MCF 10A (cell line): ENCODE data around the gene JSRP1. TPM values are rescaled to one million over a fixed set of nuclear protein-coding genes. Genes with fewer than 3 reads are reported as not detected.

Experiments used
- BruUV-seq: library from RNA; stranded (reverse); fragments of 400-500 nt; replicated peaks from 2 replicates; lab custom pipeline; 2021; lab: Mats Ljungman, UMichigan
- CTCF ChIA-PET: fragments of 300-600 bp; sonication (Branson Sonifier 250); formaldehyde crosslinking; extraction: SDS; loops from one replicate; lab custom pipeline; 2021; ENCODE audit warnings: antibody characterized with exemption, inconsistent platforms; lab: Yijun Ruan, JAX
- POLR2A ChIA-PET: fragments of 300-600, 350-650 bp; sonication (Branson Sonifier 250); formaldehyde crosslinking; extraction: SDS; loops from one replicate; lab custom pipeline; 2020; ENCODE audit warnings: antibody characterized with exemption, inconsistent platforms; lab: Yijun Ruan, JAX
- DNase-seq: peaks from one replicate; pipeline ENCODE4 v3.0.0-alpha.2; 2018; ENCODE audit not compliant: unreplicated experiment
- H3K27ac Mint-ChIP-seq: one replicate; pipeline ENCODE4 v1.8.0; 2022; ENCODE audit warnings: mild to moderate bottlenecking, low read depth, mixed read lengths; ENCODE audit not compliant: unreplicated experiment
- H3K27me3 Mint-ChIP-seq: one replicate; pipeline ENCODE4 v1.8.0; 2022; ENCODE audit warnings: mixed read lengths; ENCODE audit not compliant: insufficient read depth, unreplicated experiment
- H3K36me3 Mint-ChIP-seq: one replicate; pipeline ENCODE4 v1.8.0; 2022; ENCODE audit warnings: mild to moderate bottlenecking, moderate library complexity, mixed read lengths; ENCODE audit not compliant: insufficient read depth, unreplicated experiment
- H3K4me1 Mint-ChIP-seq: one replicate; pipeline ENCODE4 v1.8.0; 2022; ENCODE audit warnings: mixed read lengths; ENCODE audit not compliant: insufficient read depth, unreplicated experiment
- H3K4me3 Mint-ChIP-seq: one replicate; pipeline ENCODE4 v1.8.0; 2022; ENCODE audit warnings: mild to moderate bottlenecking, moderate library complexity, mixed read lengths; ENCODE audit not compliant: unreplicated experiment
- H3K9me3 Mint-ChIP-seq: one replicate; pipeline ENCODE4 v1.8.0; 2022; ENCODE audit warnings: mixed read lengths; ENCODE audit not compliant: unreplicated experiment
- intact Hi-C: fragments of 100-400 bp; cut with micrococcal nuclease; formaldehyde crosslinking; loops from 2 replicates; pipeline ENCODE4 v1.14.1; 2022
- total RNA-seq: library from RNA; stranded (reverse); gene quantifications from 2 replicates; pipeline ENCODE4 v1.2.3, GENCODE V29; 2022
- TF ChIP-seq, protein P1 (sequence below): fragments of 200-600 bp; IDR thresholded peaks from one replicate; pipeline ENCODE4 v1.8.0; 2022; ENCODE audit warnings: antibody characterized with exemption, mild to moderate bottlenecking; ENCODE audit not compliant: unreplicated experiment

The JSRP1 gene
- total RNA-seq, 1 experiment from 2014 or later = 0.37 TPM

DNA sequence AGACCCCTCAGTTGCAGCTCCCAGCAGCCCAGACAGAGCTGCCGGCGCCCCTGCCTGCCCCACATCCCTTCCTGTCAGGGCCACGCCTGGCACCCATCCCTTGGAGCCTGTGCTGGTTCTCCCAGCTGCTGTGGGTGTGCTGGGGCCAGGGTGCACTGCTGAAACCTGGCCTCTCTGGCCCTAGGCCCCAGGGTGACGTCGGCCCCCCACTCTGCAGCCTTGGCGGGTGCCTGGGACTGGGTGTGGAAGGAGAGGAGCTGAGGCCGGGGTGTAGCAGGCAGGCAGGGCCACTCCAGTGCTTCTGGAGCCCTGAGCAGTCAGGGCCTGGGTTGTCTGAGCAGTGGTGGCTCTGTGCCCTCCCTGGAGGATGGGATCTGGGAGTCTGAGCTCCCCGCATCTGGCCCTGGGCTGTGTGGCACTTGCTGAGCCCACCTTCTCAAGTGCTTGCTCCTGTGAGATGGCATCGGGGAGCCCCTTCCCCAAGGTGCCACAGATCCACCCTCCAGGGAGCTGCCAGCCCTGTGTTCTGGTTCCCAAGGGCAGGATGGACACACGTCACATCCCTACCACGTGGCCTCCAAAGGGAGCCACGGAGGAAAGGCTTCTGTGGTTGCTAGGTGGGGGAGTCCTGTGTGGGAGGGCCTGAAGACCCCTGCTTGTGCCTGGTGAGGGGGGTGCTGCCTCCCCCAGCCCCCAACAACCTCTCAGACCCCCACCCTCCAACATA lies 25.2 kb downstream of the JSRP1 start:
- Mint-ChIP-seq H3K4me1 (peaks cover 4% of the 10 kb centered on the region), H3K27ac (peak overlapping the region; percentile 81), H3K4me3 (no peak overlapping the region), H3K9me3 (no peaks in the 10 kb centered on the region), H3K27me3 (no peaks in the 10 kb centered on the region), H3K36me3 (peaks cover 42% of the 10 kb centered on the region)
- DNase-seq = no peak
- BruUV-seq = no TSS peak
- ChIA-PET CTCF (no interaction called here), POLR2A (interaction anchor here (0.5 to 1.5 kb wide), 4 partner anchors 8 to 142 kb away, joined by 3 to 5 read pairs (median 3); no protein-coding TSS in a partner anchor)
- TF ChIP-seq, protein P1, sequence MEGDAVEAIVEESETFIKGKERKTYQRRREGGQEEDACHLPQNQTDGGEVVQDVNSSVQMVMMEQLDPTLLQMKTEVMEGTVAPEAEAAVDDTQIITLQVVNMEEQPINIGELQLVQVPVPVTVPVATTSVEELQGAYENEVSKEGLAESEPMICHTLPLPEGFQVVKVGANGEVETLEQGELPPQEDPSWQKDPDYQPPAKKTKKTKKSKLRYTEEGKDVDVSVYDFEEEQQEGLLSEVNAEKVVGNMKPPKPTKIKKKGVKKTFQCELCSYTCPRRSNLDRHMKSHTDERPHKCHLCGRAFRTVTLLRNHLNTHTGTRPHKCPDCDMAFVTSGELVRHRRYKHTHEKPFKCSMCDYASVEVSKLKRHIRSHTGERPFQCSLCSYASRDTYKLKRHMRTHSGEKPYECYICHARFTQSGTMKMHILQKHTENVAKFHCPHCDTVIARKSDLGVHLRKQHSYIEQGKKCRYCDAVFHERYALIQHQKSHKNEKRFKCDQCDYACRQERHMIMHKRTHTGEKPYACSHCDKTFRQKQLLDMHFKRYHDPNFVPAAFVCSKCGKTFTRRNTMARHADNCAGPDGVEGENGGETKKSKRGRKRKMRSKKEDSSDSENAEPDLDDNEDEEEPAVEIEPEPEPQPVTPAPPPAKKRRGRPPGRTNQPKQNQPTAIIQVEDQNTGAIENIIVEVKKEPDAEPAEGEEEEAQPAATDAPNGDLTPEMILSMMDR = no peak
- intact Hi-C loops = no loop called here

DNA sequence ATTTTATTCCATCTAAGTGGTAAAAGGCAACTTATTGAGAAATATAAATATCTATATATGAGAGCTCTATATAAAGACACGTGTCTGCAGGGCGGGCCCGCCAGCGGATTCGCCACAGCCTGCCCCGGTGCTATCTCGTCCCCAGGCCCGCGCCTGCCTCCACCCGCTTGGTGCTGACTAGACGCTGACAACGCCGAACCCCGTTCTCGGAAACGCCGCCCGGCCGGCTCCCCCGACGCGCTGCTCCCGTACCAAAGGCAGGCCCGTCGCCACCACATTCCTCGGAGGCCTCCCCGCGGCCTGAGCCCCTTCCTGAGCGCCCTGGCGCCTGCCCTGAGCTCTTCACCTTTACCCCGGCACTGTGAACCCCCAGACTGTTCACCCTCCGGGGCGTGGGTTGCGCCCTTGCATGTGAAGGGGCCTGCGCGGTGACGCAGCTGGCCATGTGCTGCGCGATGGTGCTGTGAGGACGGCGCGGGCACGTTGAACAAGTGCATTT lies 26.1 kb downstream of the JSRP1 start:
- Mint-ChIP-seq H3K36me3 (peaks cover 51% of the 10 kb centered on the region), H3K9me3 (no peaks in the 10 kb centered on the region), H3K27me3 (no peaks in the 10 kb centered on the region), H3K4me3 (no peak overlapping the region), H3K4me1 (peaks cover 4% of the 10 kb centered on the region), H3K27ac (no peak overlapping the region)
- POLR2A ChIA-PET = interaction anchor here (0.8 to 1.5 kb wide), 3 partner anchors 9 to 143 kb away, joined by 3 to 5 read pairs (median 3); no protein-coding TSS in a partner anchor
- CTCF ChIA-PET = interaction anchor here (1.1 kb wide), 1 partner anchor 14 kb away, joined by 3 read pairs; no protein-coding TSS in a partner anchor
- BruUV-seq = no TSS peak
- TF ChIP-seq, protein P1 = no peak
- DNase-seq = no peak
- intact Hi-C loops = no loop called here

- no TSS peak for BruUV-seq
- TF ChIP-seq, protein P1 = no peak
Measured at GRCh38 chr19:2229103-2230032, 26.8 kb downstream of the JSRP1 start.

More at GRCh38 chr19:2229103-2230032, 26.8 kb downstream of the JSRP1 start:
- POLR2A ChIA-PET = interaction anchor here (0.8 to 1.5 kb wide), 3 partner anchors 10 to 144 kb away, joined by 3 to 5 read pairs (median 3); no protein-coding TSS in a partner anchor
- peaks cover 58% of the 10 kb centered on the region for H3K36me3 Mint-ChIP-seq
- intact Hi-C loops = no loop called here
- H3K27me3 Mint-ChIP-seq = no peaks in the 10 kb centered on the region
- H3K4me3 Mint-ChIP-seq = no peak overlapping the region
- DNase-seq = no peak
- H3K4me1 Mint-ChIP-seq = peaks cover 4% of the 10 kb centered on the region
- H3K27ac Mint-ChIP-seq = no peak overlapping the region
- H3K9me3 Mint-ChIP-seq = no peaks in the 10 kb centered on the region
- CTCF ChIA-PET = interaction anchor here (1.1 kb wide), 1 partner anchor 13 kb away, joined by 3 read pairs; no protein-coding TSS in a partner anchor
